ENCODE results near the gene GALNT17.

GALNT17 gene

GRCh38 chr7:71350680-71351079 lies 218.7 kb downstream of the GALNT17 start:
- TF ChIP-seq, protein P1, sequence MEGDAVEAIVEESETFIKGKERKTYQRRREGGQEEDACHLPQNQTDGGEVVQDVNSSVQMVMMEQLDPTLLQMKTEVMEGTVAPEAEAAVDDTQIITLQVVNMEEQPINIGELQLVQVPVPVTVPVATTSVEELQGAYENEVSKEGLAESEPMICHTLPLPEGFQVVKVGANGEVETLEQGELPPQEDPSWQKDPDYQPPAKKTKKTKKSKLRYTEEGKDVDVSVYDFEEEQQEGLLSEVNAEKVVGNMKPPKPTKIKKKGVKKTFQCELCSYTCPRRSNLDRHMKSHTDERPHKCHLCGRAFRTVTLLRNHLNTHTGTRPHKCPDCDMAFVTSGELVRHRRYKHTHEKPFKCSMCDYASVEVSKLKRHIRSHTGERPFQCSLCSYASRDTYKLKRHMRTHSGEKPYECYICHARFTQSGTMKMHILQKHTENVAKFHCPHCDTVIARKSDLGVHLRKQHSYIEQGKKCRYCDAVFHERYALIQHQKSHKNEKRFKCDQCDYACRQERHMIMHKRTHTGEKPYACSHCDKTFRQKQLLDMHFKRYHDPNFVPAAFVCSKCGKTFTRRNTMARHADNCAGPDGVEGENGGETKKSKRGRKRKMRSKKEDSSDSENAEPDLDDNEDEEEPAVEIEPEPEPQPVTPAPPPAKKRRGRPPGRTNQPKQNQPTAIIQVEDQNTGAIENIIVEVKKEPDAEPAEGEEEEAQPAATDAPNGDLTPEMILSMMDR (IDR thresholded peaks at IDR 0.05; ENCODE audit: borderline replicate concordance, control extremely low read depth, extremely low read depth, insufficient read depth, missing control alignments) = no peak
- DNase-seq (ENCODE audit: low spot score) = no peak
- in situ Hi-C loops (cut with MboI; ENCODE audit: low sequenced_read_pairs, unreplicated experiment) = no loop called here

- in situ Hi-C loops (cut with MboI; ENCODE audit: low sequenced_read_pairs, unreplicated experiment) = no loop called here
- no peak for DNase-seq (ENCODE audit: low spot score)
- TF ChIP-seq, protein P1 (IDR thresholded peaks at IDR 0.05; ENCODE audit: borderline replicate concordance, control extremely low read depth, extremely low read depth, insufficient read depth, missing control alignments) = no peak
These were observed 222.8 kb downstream of the GALNT17 start for GRCh38 chr7:71354716-71355115.

GRCh38 chr7:71361451-71362032 lies 229.6 kb downstream of the GALNT17 start:
- TF ChIP-seq, protein P1 (IDR thresholded peaks at IDR 0.05; ENCODE audit: borderline replicate concordance, control extremely low read depth, extremely low read depth, insufficient read depth, missing control alignments) = no peak
- in situ Hi-C loops (cut with MboI; ENCODE audit: low sequenced_read_pairs, unreplicated experiment) = no loop called here

GRCh38 chr7:71362240-71362639 lies 230.3 kb downstream of the GALNT17 start:
- in situ Hi-C loops (cut with MboI; ENCODE audit: low sequenced_read_pairs, unreplicated experiment) = no loop called here
- no peak for DNase-seq (ENCODE audit: low spot score)
- TF ChIP-seq, protein P1 (IDR thresholded peaks at IDR 0.05; ENCODE audit: borderline replicate concordance, control extremely low read depth, extremely low read depth, insufficient read depth, missing control alignments) = no peak

More at GRCh38 chr7:71361451-71362032, 229.6 kb downstream of the GALNT17 start:
- no peak for DNase-seq (ENCODE audit: low spot score)

- in situ Hi-C loops (cut with MboI; ENCODE audit: low sequenced_read_pairs, unreplicated experiment) = no loop called here
- no peak for DNase-seq (ENCODE audit: low spot score)
- TF ChIP-seq, protein P1 (IDR thresholded peaks at IDR 0.05; ENCODE audit: borderline replicate concordance, control extremely low read depth, extremely low read depth, insufficient read depth, missing control alignments) = no peak
These were observed 231.3 kb downstream of the GALNT17 start for GRCh38 chr7:71363223-71363622.

GRCh38 chr7:71363627-71364026 lies 231.7 kb downstream of the GALNT17 start:
- in situ Hi-C loops (cut with MboI; ENCODE audit: low sequenced_read_pairs, unreplicated experiment) = no loop called here
- DNase-seq (ENCODE audit: low spot score) = no peak
- TF ChIP-seq, protein P1 (IDR thresholded peaks at IDR 0.05; ENCODE audit: borderline replicate concordance, control extremely low read depth, extremely low read depth, insufficient read depth, missing control alignments) = no peak
